ENCODE measurements around the gene KCNIP1. TPM values are rescaled to one million over a fixed set of nuclear protein-coding genes. Genes with fewer than 3 reads are reported as not detected.
A peak's percentile ranks its signal among the peaks of the same experiment; 100 is the strongest.

KCNIP1 gene
- total RNA-seq, 1 donor = not detected

DNA sequence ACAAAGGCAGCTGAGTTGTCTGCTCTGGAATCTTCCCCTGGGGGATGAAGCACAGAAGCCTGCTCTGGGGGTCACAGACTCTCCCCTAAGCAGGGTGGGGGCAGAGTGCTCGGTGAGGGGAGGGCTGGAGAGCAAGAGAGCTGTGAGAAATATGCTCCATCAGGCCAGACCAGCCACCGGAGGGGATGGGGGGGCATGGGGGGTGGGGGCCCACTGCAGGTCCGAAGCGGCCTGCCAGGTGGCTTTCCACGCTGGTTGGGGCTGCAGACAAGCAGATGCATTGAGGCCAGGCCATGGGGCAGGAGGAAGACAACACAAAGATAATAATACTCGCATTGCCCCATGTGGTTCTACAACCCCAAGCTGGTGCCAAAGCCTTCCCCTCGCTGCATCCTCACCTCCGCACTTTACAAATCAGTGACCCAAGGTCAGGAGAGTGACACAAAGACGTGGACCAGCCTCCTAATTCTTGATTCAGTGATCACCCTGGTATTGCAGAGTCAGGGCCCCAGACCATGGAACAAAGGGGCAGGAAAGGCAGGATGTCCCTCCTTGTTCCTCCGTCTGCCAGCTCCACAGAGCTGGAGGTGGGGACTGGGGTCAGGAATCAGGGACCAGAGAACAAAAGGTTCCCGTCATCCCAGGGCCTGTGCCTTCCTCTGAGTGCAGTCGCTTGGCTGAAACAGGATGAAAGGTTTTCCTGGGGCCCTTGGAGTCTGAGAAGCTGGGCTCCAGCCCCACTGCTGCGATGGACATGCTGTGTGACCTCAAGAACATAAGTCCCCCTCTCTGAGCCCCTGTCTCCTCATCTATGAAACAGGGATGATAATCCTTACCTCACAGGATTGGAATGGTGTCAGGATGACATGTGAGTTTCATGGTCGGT lies 242.5 kb downstream of the KCNIP1 start:
- H3K4me1 ChIP-seq (ENCODE audit: insufficient read depth, low read length) = peaks cover 6% of the 10 kb centered on the region
- no peak overlapping the region for H3K4me3 ChIP-seq (ENCODE audit: insufficient read depth, low read length)

DNA sequence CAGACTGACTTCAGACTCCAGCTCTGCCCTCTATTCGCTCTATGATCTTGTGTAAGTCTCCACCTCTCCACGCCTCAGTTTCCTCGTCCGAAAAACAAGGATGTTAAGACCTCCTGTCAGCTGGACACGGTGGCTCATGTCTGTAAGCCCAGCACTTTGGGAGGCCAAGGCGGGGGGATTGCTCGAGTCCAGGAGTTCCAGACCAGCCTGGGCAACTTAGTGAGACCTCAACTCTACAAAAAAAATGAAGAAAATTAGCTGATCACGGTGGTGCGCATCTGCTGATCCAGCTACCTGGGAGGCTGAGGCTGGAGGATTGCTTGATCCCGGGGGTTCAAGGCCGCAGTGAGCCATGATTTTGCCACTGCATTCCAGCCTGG lies 243.1 kb downstream of the KCNIP1 start:
- Histone ChIP-seq H3K36me3 (ENCODE audit: insufficient read depth, low read length) (no peaks in the 10 kb centered on the region), H4K20me1 (ENCODE audit: insufficient read depth, low read length) (no peaks in the 10 kb centered on the region), H3K4me2 (ENCODE audit: insufficient read depth, low read length) (no peak overlapping the region), H2AFZ (ENCODE audit: low read length) (no peak overlapping the region), H3K9me3 (ENCODE audit: low read depth, low read length) (no peaks in the 10 kb centered on the region), H3K79me2 (ENCODE audit: insufficient read depth, low read length) (no peaks in the 10 kb centered on the region), H3K4me1 (ENCODE audit: insufficient read depth, low read length) (peaks cover 6% of the 10 kb centered on the region), H3K27me3 (ENCODE audit: insufficient read depth, low read length) (peaks cover 12% of the 10 kb centered on the region), H3K4me3 (ENCODE audit: insufficient read depth, low read length) (no peak overlapping the region), H3K27ac (ENCODE audit: low read depth, low read length) (no peak overlapping the region)
- TF ChIP-seq, protein P1, sequence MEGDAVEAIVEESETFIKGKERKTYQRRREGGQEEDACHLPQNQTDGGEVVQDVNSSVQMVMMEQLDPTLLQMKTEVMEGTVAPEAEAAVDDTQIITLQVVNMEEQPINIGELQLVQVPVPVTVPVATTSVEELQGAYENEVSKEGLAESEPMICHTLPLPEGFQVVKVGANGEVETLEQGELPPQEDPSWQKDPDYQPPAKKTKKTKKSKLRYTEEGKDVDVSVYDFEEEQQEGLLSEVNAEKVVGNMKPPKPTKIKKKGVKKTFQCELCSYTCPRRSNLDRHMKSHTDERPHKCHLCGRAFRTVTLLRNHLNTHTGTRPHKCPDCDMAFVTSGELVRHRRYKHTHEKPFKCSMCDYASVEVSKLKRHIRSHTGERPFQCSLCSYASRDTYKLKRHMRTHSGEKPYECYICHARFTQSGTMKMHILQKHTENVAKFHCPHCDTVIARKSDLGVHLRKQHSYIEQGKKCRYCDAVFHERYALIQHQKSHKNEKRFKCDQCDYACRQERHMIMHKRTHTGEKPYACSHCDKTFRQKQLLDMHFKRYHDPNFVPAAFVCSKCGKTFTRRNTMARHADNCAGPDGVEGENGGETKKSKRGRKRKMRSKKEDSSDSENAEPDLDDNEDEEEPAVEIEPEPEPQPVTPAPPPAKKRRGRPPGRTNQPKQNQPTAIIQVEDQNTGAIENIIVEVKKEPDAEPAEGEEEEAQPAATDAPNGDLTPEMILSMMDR (IDR thresholded peaks at IDR 0.05; ENCODE audit: extremely low read depth, low read depth, low read length) = no peak
- no peak for DNase-seq (ENCODE audit: insufficient read length, low spot score, missing footprints)

More for the DNA sequence above, 242.5 kb downstream of the KCNIP1 start:
- no peaks in the 10 kb centered on the region for H3K79me2 ChIP-seq (ENCODE audit: insufficient read depth, low read length)
- peak overlapping the region; percentile 66 for H3K4me2 ChIP-seq (ENCODE audit: insufficient read depth, low read length)
- H3K36me3 ChIP-seq (ENCODE audit: insufficient read depth, low read length) = no peaks in the 10 kb centered on the region
- TF ChIP-seq, protein P1 (IDR thresholded peaks at IDR 0.05; ENCODE audit: extremely low read depth, low read depth, low read length) = no peak
- DNase-seq (ENCODE audit: insufficient read length, low spot score, missing footprints) = no peak
- H3K9me3 ChIP-seq (ENCODE audit: low read depth, low read length) = no peaks in the 10 kb centered on the region
- no peak overlapping the region for H3K27ac ChIP-seq (ENCODE audit: low read depth, low read length)
- H3K27me3 ChIP-seq (ENCODE audit: insufficient read depth, low read length) = peaks cover 12% of the 10 kb centered on the region
- H2AFZ ChIP-seq (ENCODE audit: low read length) = no peak overlapping the region
- no peaks in the 10 kb centered on the region for H4K20me1 ChIP-seq (ENCODE audit: insufficient read depth, low read length)

DNA sequence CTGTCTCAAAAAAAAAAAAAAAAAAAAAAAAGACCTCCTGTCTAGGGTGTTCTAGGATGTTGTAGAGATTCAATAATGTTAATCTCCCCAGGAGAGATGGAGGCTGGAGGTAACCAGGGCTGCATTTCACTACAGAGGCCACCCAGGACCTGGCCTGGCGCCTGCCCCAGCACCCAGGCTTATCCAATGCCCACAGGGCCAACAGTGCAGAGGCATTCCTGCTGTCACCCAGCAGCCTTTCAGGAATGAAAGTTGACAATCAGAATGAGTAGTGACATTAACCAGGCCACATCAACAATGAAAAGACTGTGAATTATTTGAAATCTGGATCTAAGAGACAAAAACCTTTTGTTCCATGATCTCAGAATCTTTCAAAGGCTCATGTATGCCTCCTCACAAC lies 243.5 kb downstream of the KCNIP1 start:
- Histone ChIP-seq H3K27ac (ENCODE audit: low read depth, low read length) (no peak overlapping the region), H3K4me2 (ENCODE audit: insufficient read depth, low read length) (no peak overlapping the region), H2AFZ (ENCODE audit: low read length) (no peak overlapping the region), H4K20me1 (ENCODE audit: insufficient read depth, low read length) (no peaks in the 10 kb centered on the region), H3K27me3 (ENCODE audit: insufficient read depth, low read length) (peaks cover 12% of the 10 kb centered on the region), H3K9me3 (ENCODE audit: low read depth, low read length) (no peaks in the 10 kb centered on the region), H3K4me1 (ENCODE audit: insufficient read depth, low read length) (peaks cover 6% of the 10 kb centered on the region), H3K36me3 (ENCODE audit: insufficient read depth, low read length) (no peaks in the 10 kb centered on the region), H3K79me2 (ENCODE audit: insufficient read depth, low read length) (no peaks in the 10 kb centered on the region), H3K4me3 (ENCODE audit: insufficient read depth, low read length) (no peak overlapping the region)
- TF ChIP-seq, protein P1 (IDR thresholded peaks at IDR 0.05; ENCODE audit: extremely low read depth, low read depth, low read length) = no peak
- DNase-seq (ENCODE audit: insufficient read length, low spot score, missing footprints) = no peak

DNA sequence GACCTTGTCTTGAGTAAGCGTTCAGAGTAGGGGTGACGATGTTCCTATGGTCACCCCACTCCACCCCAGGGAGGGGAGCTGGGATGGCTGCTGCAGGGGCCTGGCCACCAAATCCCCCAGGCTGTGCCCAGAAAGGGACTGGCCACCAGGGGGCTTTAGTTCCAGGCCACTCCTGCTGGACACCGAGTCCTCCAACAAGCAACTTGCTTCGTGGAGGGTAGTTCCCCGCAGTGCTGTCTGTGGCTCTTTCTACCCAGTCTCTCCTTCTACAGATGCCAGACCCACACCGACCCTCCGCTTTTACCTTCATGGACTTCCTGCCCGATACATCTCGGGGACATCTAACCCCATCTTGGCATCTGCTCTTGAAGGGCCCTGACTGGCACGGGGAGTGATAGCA lies 244.0 kb downstream of the KCNIP1 start:
- no peak for DNase-seq (ENCODE audit: insufficient read length, low spot score, missing footprints)
- no peaks in the 10 kb centered on the region for H4K20me1 ChIP-seq (ENCODE audit: insufficient read depth, low read length)
- no peaks in the 10 kb centered on the region for H3K36me3 ChIP-seq (ENCODE audit: insufficient read depth, low read length)
- no peak overlapping the region for H3K27ac ChIP-seq (ENCODE audit: low read depth, low read length)
- TF ChIP-seq, protein P1 (IDR thresholded peaks at IDR 0.05; ENCODE audit: extremely low read depth, low read depth, low read length) = peak; percentile 26
- no peak overlapping the region for H3K4me2 ChIP-seq (ENCODE audit: insufficient read depth, low read length)
- H3K79me2 ChIP-seq (ENCODE audit: insufficient read depth, low read length) = no peaks in the 10 kb centered on the region
- peaks cover 12% of the 10 kb centered on the region for H3K27me3 ChIP-seq (ENCODE audit: insufficient read depth, low read length)
- no peak overlapping the region for H3K4me3 ChIP-seq (ENCODE audit: insufficient read depth, low read length)
- H2AFZ ChIP-seq (ENCODE audit: low read length) = no peak overlapping the region
- peaks cover 6% of the 10 kb centered on the region for H3K4me1 ChIP-seq (ENCODE audit: insufficient read depth, low read length)
- no peaks in the 10 kb centered on the region for H3K9me3 ChIP-seq (ENCODE audit: low read depth, low read length)

All from osteoblast (primary cell).